HEK293T (cell line): ENCODE results near the gene RAB7B.

Experiments
- ARNT ChIP-seq: fragments of 450-650 bp; IDR thresholded peaks from 2 replicates; pipeline ENCODE4 v1.6.1; 2017; ENCODE audit warnings: mild to moderate bottlenecking
- BHLHE40 ChIP-seq: fragments of 450-650 bp; IDR thresholded peaks from 2 replicates; pipeline ENCODE4 v1.6.1; 2016; ENCODE audit warnings: mild to moderate bottlenecking, moderate library complexity, borderline replicate concordance
- CTBP1 ChIP-seq: fragments of 450-650 bp; IDR thresholded peaks from 2 replicates; pipeline ENCODE4 v1.6.1; 2016; ENCODE audit warnings: borderline replicate concordance
- ELF4 ChIP-seq: fragments of 450-650 bp; IDR thresholded peaks from 2 replicates; pipeline ENCODE4 v1.6.1; 2017; ENCODE audit warnings: antibody characterized with exemption
- FOXA1 ChIP-seq: fragments of 450-650 bp; IDR thresholded peaks from 2 replicates; pipeline ENCODE4 v1.6.1; 2016; ENCODE audit warnings: mild to moderate bottlenecking
- FOXK2 ChIP-seq: fragments of 450-650 bp; IDR thresholded peaks from 2 replicates; pipeline ENCODE4 v1.6.1; 2016; ENCODE audit warnings: mild to moderate bottlenecking
- FOXM1 ChIP-seq: fragments of 450-650 bp; IDR thresholded peaks from 2 replicates; pipeline ENCODE4 v1.6.1; 2017; ENCODE audit warnings: mild to moderate bottlenecking, borderline replicate concordance
- HDGF ChIP-seq: fragments of 450-650 bp; IDR thresholded peaks from 2 replicates; pipeline ENCODE4 v1.6.1; 2017; ENCODE audit warnings: antibody characterized with exemption, borderline replicate concordance
- LEF1 ChIP-seq: fragments of 450-650 bp; IDR thresholded peaks from 2 replicates; pipeline ENCODE4 v1.6.1; 2017; ENCODE audit warnings: mild to moderate bottlenecking, borderline replicate concordance
- NFRKB ChIP-seq: fragments of 450-650 bp; IDR thresholded peaks from 2 replicates; pipeline ENCODE4 v1.6.1; 2016; ENCODE audit warnings: mild to moderate bottlenecking, moderate library complexity
- SP1 ChIP-seq: fragments of 450-650 bp; IDR thresholded peaks from 2 replicates; pipeline ENCODE4 v1.6.1; 2017
- SUZ12 ChIP-seq: fragments of 450-650 bp; IDR thresholded peaks from 2 replicates; pipeline ENCODE4 v1.6.1; 2016; ENCODE audit warnings: mild to moderate bottlenecking
- TARDBP ChIP-seq: fragments of 450-650 bp; IDR thresholded peaks from 2 replicates; pipeline ENCODE4 v1.6.1; 2016

- no peak for TF ChIP-seq CTBP1
- TF ChIP-seq FOXM1, result no peak
- no peak for TF ChIP-seq TARDBP
- no peak for TF ChIP-seq FOXA1
- TF ChIP-seq BHLHE40, result no peak
- no peak for TF ChIP-seq NFRKB
- no peak for TF ChIP-seq SP1
- TF ChIP-seq LEF1, result no peak
- no peak for TF ChIP-seq SUZ12
- no peak for TF ChIP-seq HDGF
- TF ChIP-seq ELF4, result no peak
- TF ChIP-seq FOXK2, result no peak
- no peak for TF ChIP-seq ARNT
Observed at GRCh38 chr1:206039046-206039973, 36.1 kb upstream of the RAB7B start.
